ENCODE results near the gene HOXC5. TPM values are rescaled to one million over a fixed set of nuclear protein-coding genes. Genes with fewer than 3 reads are reported as not detected.
A peak's percentile ranks its signal among the peaks of the same experiment; 100 is the strongest.

Gene HOXC5
- polyA plus RNA-seq, 3 donors, result not detected

DNA sequence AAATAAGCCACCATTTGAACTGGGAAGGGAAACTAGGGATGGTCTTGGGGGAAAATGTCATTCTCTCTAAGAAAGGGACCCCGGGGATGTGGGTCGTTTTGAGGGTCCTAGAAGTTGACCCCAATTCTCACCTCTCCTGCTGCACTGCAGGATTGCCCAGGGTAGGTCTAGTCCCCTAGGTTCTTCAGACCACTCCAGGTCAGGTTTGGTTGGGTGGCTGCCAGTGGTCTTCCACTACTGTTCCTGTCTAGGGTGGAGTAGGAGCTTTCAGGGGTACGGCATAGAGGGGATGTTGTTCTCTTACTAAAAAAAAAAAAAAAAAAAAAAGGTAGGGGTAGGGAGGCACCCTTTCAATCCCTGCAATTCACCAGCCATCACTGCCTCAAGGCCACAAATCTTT, 16.8 kb upstream of the HOXC5 start:
- Histone ChIP-seq H3K9ac (ENCODE audit: insufficient read depth, low read length, poor library complexity, severe bottlenecking) (no peak overlapping the region), H3K27me3 (ENCODE audit: control insufficient read depth in 2 of 2, insufficient read depth in 2 of 2, low read length in 2 of 2) (peaks cover 96 to 100% of the 10 kb centered on the region in 2 donors), H3K4me1 (ENCODE audit: control insufficient read depth in 1 of 2, insufficient read depth in 2 of 2, low read length in 2 of 2) (peaks cover 14 to 16% of the 10 kb centered on the region in 2 donors), H3K4me2 (replicated peaks; ENCODE audit: extremely low read depth, low read length, poor library complexity, severe bottlenecking) (no peak overlapping the region), H3K9me3 (replicated peaks in 1 of 2; ENCODE audit: control insufficient read depth in 1 of 2, insufficient read depth in 1 of 2, low read length in 2 of 2) (peaks cover 10 to 36% of the 10 kb centered on the region in 2 donors), H3K27ac (ENCODE audit: low read depth in 1 of 2, low read length in 2 of 2) (no peak overlapping the region), H3K4me3 (replicated peaks in 1 of 3; ENCODE audit: low read depth in 2 of 3, low read length in 3 of 3) (no peak overlapping the region), H3K79me2 (ENCODE audit: insufficient read depth, low read length) (no peaks in the 10 kb centered on the region), H4K20me1 (ENCODE audit: insufficient read depth, low read length) (no peaks in the 10 kb centered on the region), H2AFZ (ENCODE audit: insufficient read depth, low read depth, low read length, poor library complexity, severe bottlenecking) (no peak overlapping the region), H3K36me3 (replicated peaks in 1 of 2; ENCODE audit: control insufficient read depth in 1 of 2, insufficient read depth in 2 of 2, low read length in 2 of 2) (no peaks in the 10 kb centered on the region)
- peaks cover 33% of the 10 kb centered on the region for H3K4me1 Mint-ChIP-seq
- H3K27me3 Mint-ChIP-seq (ENCODE audit: low read depth in 3 of 3), result peaks cover 96 to 100% (median 99%) of the 10 kb centered on the region in 3 donors
- H3K9me3 Mint-ChIP-seq, result peaks cover 0 to 49% (median 16%) of the 10 kb centered on the region in 7 donors
- TF ChIP-seq, protein P1, sequence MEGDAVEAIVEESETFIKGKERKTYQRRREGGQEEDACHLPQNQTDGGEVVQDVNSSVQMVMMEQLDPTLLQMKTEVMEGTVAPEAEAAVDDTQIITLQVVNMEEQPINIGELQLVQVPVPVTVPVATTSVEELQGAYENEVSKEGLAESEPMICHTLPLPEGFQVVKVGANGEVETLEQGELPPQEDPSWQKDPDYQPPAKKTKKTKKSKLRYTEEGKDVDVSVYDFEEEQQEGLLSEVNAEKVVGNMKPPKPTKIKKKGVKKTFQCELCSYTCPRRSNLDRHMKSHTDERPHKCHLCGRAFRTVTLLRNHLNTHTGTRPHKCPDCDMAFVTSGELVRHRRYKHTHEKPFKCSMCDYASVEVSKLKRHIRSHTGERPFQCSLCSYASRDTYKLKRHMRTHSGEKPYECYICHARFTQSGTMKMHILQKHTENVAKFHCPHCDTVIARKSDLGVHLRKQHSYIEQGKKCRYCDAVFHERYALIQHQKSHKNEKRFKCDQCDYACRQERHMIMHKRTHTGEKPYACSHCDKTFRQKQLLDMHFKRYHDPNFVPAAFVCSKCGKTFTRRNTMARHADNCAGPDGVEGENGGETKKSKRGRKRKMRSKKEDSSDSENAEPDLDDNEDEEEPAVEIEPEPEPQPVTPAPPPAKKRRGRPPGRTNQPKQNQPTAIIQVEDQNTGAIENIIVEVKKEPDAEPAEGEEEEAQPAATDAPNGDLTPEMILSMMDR (IDR thresholded peaks at IDR 0.05), result no peak
- DNase-seq, result no peak
- peak overlapping the region in 1 of 2 donors; percentile 71 for H3K4me3 Mint-ChIP-seq
- peaks cover 0 to 7% of the 10 kb centered on the region in 2 donors for H3K36me3 Mint-ChIP-seq
- WGBS (ENCODE audit: insufficient coverage), result no CpG with 5 or more reads among the region's 3 CpGs
- intact Hi-C loops (cut with micrococcal nuclease), result no loop called here
- no peak overlapping the region for H3K27ac Mint-ChIP-seq

DNA sequence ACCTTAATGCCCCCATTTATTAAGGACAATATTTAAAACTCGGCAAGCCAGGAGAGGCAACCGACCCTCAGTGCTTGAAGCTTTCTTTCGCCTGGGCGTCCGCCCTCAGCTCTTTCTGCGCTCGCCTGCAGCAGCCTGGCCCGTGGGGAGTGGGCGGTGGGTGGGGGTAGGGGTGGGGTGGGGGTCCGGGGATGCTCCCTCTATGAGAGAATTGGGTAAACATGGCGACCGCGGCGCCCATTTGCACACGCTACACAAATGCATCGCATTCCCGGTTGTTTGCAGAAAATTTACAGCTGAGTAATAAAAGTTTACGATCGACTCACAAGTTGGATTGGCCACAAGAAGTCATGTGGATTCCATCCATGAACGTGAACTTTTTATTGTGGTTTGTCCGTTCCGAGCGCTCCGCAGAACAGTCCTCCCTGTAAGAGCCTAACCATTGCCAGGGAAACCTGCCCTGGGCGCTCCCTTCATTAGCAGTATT, 16.3 kb upstream of the HOXC5 start:
- H3K27ac ChIP-seq (ENCODE audit: low read depth in 1 of 2, low read length in 2 of 2), result no peak overlapping the region
- H3K4me3 ChIP-seq (replicated peaks in 1 of 3; ENCODE audit: low read depth in 2 of 3, low read length in 3 of 3), result no peak overlapping the region
- no peaks in the 10 kb centered on the region for H3K36me3 ChIP-seq (replicated peaks in 1 of 2; ENCODE audit: control insufficient read depth in 1 of 2, insufficient read depth in 2 of 2, low read length in 2 of 2)
- no peak for DNase-seq
- H2AFZ ChIP-seq (ENCODE audit: insufficient read depth, low read depth, low read length, poor library complexity, severe bottlenecking), result no peak overlapping the region
- H3K4me1 ChIP-seq (ENCODE audit: control insufficient read depth in 1 of 2, insufficient read depth in 2 of 2, low read length in 2 of 2), result peaks cover 14 to 16% of the 10 kb centered on the region in 2 donors
- Mint-ChIP-seq H3K27ac (no peak overlapping the region), H3K4me1 (peaks cover 28% of the 10 kb centered on the region), H3K36me3 (peaks cover 0 to 5% of the 10 kb centered on the region in 2 donors), H3K27me3 (ENCODE audit: low read depth in 3 of 3) (peaks cover 96 to 100% (median 99%) of the 10 kb centered on the region in 3 donors), H3K4me3 (peak overlapping the region in 1 of 2 donors; percentile 71), H3K9me3 (peaks cover 0 to 49% (median 16%) of the 10 kb centered on the region in 7 donors)
- intact Hi-C loops (cut with micrococcal nuclease), result no loop called here
- 0% methylated on average over 8 of the region's 25 CpGs for WGBS (ENCODE audit: insufficient coverage)
- TF ChIP-seq, protein P1 (IDR thresholded peaks at IDR 0.05), result no peak
- H3K9me3 ChIP-seq (replicated peaks in 1 of 2; ENCODE audit: control insufficient read depth in 1 of 2, insufficient read depth in 1 of 2, low read length in 2 of 2), result peaks cover 10 to 40% of the 10 kb centered on the region in 2 donors
- no peaks in the 10 kb centered on the region for H3K79me2 ChIP-seq (ENCODE audit: insufficient read depth, low read length)
- H3K27me3 ChIP-seq (ENCODE audit: control insufficient read depth in 2 of 2, insufficient read depth in 2 of 2, low read length in 2 of 2), result peaks cover 94 to 100% of the 10 kb centered on the region in 2 donors
- no peaks in the 10 kb centered on the region for H4K20me1 ChIP-seq (ENCODE audit: insufficient read depth, low read length)
- no peak overlapping the region for H3K9ac ChIP-seq (ENCODE audit: insufficient read depth, low read length, poor library complexity, severe bottlenecking)
- no peak overlapping the region for H3K4me2 ChIP-seq (replicated peaks; ENCODE audit: extremely low read depth, low read length, poor library complexity, severe bottlenecking)

Measured in CD14-positive monocyte (primary cell).